HL-60/S4 treated with phorbol 12-myristate 13-acetate at 8.2 ng/mL for 4 days and 3 days (cell line): ENCODE measurements around the gene TMEM63B.
"Not testable (repeated sequence)": the region's sequence is repeated elsewhere in the genome, so short reads cannot be mapped to it uniquely, and the experiment has no call there.

Experiments used
- in situ Hi-C: fragments of 300-500 bp; cut with MboI; formaldehyde crosslinking; loops from 2 replicates; pipeline ENCODE4 v1.15.0; 2022; ENCODE audit warnings: low sequenced_read_pairs

TMEM63B gene

DNA sequence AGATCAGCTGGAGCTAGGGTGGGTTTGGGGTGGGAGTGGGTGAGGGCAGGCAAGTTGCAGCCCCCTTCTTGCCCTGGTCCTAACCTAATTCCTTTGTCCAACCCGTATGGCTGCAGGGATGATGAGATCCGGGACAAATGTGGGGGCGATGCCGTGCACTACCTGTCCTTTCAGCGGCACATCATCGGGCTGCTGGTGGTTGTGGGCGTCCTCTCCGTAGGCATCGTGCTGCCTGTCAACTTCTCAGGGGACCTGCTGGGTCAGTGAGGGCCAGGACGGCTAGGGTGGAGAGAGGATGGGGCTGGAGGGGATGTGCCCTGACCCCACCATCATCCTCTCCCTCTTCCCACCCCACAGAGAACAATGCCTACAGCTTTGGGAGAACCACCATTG, 12.0 kb downstream of the TMEM63B start:
- in situ Hi-C loops: no loop called here

DNA sequence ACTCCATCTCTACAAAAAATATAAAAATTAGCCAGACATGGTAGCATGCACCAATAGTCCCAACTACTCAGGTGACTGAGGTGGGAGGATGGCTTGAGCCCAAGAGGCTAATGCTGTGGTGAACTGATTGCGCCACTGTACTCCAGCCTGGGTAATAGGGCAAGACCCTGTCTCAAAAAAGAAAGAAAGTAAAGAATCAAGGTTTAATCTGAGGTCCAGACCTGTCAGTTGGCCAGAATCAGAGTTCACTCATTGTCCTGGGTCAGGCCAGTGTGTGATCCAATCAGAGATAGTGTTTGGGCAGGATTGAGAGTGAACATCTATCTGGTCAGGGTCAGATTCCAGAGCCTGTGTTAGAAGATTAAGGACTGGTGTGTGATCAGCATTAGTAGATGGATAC, 15.5 kb downstream of the TMEM63B start:
- in situ Hi-C loops: no loop called here

DNA sequence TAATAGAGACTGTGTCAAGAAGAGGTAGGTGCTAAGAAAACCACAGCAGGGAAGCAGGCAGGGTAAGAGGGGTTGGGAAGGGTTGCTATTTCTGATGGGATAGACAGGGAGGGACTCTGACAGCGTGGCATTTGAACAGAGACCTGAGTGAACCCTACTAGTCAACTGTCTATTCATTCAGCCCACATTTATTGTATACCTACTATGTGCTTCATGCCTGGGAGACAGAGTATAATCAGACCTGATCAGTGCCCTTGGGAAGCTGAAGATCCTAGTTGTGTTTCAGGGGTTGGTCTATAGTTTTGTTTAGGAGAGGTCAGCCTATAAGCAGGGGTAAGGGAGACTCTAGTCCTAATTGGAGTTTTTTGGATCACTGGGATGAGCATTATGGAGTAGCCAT, 16.4 kb downstream of the TMEM63B start:
- in situ Hi-C loops: no loop called here

DNA sequence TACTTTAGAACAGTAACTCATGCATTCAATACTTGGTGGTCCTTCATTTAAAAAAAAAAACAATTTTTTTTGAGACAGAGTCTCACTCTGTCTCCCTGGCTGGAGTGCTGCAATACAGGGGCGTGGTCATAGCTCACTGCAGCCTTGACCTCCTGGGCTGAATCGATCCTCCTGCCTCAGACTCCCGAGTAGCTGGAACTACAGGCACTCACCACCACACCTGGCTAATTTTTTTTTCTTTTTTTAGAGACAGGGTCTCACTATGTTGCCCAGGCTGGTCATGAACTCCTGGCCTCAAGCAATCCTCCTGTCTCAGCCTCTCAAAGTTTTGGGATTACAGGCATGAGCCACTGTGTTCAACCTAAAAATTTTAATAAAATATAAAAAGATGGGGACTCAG, 17.2 kb downstream of the TMEM63B start:
- in situ Hi-C loops: not testable (repeated sequence)

DNA sequence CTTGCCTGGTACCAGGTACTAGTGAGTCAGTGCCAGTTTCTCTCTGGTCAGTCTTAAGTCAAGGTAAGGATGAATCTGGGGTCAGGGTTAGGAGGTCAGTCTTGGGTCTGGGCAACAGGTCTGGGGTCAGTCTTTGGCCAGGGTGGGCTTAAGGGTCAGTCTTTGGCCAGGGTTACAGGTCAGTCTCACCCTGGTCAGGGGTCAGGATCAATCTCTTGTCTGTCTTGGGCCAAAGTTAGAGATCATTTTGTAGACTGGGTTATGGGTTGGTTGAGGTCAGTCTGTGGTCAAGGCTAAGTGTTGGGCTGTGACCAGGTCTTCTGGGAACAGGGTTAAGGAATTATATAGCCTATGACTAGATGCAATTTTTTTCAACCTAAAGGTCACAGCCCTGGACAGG, 18.5 kb downstream of the TMEM63B start:
- in situ Hi-C loops: no loop called here

DNA sequence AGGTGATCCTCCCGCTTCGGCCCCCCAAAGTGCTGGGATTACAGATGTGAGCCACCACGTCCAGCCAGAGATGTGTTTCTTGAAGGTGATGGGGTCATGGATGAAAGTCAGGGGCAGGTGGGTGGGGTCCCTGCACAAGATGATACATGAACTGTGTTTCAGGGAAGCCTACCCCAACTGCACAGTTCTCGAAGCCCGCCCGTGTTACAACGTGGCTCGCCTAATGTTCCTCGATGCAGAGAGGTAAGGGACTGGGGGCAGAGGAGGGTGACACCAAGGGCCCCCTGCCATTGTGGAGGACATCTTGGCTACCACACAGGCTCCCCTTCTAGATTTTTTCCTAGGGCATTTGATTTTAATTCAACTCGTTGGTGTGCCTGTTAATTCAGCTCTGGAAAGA, 19.3 kb downstream of the TMEM63B start:
- in situ Hi-C loops: no loop called here

DNA sequence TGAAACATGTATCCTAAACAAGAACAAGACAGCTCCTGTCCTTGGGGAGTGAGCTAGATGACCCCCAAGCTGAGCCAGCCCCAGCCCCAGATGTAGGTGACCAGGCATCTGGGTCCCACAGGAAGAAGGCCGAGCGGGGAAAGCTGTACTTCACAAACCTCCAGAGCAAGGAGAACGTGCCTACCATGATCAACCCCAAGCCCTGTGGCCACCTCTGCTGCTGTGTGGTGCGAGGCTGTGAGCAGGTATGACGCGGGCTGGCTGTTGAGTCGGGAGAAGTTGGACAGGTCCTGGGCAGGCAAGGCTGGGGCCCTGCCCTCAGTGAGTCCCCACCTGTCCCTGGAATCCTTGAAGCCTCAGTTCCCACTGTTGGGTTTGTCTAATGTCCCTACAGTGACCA, 19.9 kb downstream of the TMEM63B start:
- in situ Hi-C loops: no loop called here

DNA sequence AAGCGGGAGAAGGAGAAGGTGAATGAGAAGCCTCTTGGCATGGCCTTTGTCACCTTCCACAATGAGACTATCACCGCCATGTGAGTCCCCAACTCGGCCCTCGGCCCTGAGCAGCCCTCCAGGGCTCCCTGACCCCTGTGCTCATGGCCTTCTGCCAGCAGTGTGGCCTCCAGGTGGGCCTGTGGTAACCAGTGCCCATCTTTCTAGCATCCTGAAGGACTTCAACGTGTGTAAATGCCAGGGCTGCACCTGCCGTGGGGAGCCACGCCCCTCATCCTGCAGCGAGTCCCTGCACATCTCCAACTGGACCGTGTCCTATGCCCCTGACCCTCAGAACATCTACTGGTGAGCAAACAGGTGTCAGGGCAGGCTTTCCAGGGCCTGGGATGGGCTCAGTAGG, 21.0 kb downstream of the TMEM63B start:
- in situ Hi-C loops: no loop called here

DNA sequence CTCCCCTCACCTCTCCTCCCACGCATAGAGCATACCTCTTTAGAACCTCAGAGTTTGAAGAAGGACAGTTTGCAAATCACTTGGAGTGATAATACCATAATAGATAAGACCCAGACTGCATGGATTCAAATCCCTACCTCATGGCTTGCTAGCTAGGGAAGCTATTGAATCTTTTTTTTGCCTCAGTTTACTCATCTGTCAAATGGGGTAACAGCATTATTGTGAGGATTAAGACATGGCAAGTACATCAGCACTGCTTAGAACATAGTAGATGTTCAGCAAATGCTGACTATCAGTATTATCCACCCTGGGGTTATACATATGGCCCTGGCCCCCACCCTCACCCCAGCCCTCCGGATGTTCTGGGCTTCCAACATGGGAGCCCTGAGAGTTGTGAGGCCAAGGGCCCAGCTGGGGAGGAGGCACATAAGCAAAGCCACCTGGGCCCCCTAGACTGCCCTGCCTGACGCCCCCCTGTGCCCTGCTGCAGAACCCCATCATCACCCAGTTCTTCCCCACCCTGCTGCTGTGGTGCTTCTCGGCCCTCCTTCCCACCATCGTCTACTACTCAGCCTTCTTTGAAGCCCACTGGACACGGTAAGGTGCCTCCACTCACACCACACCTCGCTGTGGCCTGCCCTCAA, 22.1 kb downstream of the TMEM63B start:
- in situ Hi-C loops: no loop called here

DNA sequence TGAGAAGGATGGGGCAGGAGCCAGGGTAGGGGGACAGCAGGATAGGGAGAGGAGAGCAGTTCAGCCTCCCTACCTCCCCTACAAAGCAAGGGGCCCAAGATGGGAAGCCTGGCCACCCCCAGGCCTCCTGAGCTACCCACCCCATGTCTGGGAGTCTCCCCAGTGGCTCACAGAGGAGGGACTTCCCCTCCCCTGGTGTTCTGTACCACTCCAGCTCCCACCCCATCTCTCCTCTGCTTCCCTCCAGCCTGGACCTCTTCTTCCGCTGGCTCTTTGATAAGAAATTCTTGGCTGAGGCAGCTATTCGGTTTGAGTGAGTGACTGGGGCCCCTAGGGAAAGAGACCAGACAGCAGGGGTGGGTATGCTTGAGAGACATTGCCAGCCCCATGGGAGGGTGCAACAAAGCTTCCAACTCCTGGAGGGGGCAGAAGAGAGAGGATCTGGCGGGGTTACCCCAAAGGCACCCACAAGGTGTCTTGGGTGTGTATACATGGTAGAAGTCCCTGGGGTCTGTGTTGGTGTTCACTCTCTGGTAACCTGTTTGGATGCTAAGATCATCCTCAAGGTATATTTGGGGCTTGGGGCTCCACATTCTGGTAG, 23.1 kb downstream of the TMEM63B start:
- in situ Hi-C loops: no loop called here

DNA sequence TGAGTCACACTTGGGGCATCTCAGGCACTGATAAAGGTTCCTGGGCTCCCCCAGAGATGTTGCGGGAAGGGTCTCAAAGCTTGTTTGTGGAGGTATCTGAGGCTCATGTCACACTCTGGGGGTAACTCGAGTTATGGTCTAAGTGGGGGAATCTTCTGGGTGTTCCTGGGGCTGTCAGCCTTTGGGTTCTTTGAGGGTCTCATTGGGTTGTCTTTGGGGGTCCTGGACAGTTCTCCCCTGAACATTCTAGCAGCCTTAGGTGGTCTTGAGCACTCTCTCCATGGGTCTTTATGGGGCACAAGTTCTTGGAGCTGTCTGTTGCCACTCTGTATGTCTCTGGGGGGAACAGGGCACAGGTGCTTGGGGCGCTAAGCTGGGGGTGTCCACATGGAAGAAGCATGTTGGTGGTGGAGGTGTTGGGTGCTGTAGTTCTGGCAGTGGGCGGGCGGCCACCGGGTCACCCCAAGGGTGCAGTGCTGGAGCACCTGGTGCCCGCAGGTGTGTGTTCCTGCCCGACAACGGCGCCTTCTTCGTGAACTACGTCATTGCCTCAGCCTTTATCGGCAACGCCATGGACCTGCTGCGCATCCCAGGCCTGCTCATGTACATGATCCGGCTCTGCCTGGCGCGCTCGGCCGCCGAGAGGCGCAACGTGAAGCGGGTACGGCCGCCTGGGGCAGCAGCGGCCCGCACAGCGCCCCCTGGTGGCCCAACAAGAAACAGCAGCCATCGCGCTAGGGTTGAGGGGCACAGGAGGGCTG, 24.2 kb downstream of the TMEM63B start:
- in situ Hi-C loops: no loop called here

DNA sequence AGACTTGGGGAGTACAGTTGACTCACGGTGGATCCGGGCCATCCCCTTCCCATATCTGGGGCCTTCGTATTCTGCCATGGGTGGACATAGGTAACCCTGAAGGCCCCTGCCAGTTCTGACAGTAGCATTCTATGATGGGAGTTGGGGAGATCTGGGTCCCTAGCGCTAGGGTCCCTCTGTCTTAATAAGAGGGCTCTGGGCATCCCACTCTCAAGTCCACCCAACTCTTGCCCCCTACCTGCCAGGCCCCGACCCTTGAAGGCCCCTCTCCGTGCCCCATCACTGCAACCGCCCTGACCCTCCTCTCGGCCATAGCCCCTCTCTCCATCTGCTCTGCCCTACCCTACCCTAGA, 24.7 kb downstream of the TMEM63B start:
- in situ Hi-C loops: no loop called here

DNA sequence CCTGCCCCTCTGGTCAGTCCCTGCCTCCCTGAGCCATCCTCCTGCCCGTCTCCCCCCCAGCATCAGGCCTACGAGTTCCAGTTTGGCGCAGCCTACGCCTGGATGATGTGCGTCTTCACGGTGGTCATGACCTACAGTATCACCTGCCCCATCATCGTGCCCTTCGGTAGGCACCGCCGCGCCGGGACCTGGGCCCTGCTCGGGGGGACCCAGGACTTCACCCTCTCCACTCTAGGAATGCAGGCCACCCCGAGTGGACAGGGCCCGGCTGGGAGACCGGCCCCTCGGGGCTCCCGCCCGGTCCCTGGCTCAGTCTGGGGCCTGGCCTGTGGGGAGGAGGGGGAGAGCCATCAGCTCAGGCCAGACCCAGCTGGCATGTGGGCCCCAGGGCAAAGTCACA, 25.2 kb downstream of the TMEM63B start:
- in situ Hi-C loops: no loop called here

DNA sequence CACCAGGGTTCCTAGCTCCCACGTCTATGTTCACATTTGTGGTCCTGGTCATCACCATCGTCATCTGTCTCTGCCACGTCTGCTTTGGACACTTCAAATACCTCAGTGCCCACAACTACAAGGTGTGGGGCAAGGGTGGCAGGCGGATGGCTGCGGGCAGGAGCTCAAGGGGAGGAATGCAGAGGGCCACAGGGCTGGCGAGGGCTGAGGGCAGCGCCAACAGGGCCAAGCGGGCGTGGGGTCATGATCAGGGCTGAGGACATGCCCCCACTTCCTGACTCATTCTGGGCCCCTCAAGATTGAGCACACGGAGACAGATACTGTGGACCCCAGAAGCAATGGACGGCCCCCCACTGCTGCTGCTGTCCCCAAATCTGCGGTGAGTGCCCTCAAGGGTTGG, 26.7 kb downstream of the TMEM63B start:
- in situ Hi-C loops: no loop called here

DNA sequence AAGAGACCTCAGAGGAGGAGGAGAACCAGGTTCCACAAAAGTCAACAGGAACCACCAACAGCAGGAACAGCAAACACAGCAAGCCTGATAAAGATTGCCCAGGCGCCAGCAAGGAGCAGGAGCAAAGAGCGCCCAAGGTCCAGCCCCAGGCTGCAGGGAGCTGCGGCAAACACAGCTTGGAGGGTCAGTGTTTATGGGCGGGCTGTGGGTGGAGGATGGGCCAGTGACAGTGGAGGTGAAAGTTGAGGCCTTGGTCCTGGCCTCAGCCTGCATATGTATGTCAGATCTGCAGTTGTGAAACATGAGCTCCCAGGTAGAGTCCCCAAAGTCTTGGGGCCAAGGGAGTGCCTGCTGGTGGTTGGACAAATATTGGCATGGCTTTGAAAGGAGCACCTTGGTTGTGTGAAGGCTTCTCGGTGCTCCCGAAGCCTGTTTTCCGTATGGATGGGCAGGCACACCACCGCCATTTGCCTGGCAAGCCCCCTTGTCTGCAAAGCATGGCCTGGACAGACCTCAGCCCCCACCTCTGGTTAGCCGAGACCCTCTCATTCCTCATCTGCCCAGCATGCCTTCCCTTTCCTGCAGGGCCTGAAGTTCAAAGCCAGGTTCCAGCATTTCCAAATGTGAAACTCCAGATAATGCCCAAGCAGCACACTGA, 29.3 kb downstream of the TMEM63B start:
- in situ Hi-C loops: no loop called here

DNA sequence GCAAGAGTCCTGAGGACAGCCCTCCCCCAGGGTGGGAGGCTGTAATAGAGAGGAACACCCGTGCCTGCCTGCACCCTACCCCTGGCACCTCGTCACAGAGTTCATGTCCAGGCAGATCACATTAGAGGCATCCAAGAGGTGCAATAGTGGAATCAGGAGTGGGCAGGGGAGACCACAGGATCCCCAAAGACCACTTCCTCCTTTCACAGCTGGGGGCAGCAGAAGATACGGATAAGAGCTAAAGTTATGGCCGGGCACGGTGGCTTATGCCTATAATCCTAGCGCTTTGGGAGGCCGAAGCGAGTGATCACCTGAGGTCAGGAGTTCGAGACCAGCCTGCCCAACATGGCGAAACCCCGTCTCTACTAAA, 29.8 kb downstream of the TMEM63B start:
- in situ Hi-C loops: no loop called here

DNA sequence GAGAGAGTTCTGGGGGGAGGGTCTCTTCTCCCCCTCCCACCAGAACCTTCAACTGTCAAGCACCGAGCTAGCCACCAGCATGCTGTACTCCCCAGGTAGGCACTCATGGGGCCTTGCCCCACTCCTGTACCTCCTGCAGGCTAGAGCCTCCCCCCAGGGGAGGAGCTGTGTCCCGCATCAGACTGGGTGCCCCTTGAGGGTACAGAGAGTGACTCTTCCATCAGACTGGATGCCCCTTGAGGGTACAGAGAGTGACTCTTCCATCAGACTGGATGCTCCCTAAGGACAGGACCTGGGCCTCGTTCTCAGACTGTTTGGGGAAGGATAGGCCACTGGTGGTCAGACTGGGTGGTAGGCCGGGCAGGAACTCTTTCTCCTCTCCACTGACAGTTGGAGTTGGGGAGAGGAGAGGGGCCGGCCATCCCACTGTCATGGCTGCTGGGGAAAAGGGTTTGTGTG, 31.4 kb downstream of the TMEM63B start, which contains the start of gene CAPN11:
TSS of gene CAPN11 (plus strand) at position 51 of the 459 bp plus-strand sequence. CDS start at position 80, 29 bp downstream.
- in situ Hi-C loops: no loop called here

DNA sequence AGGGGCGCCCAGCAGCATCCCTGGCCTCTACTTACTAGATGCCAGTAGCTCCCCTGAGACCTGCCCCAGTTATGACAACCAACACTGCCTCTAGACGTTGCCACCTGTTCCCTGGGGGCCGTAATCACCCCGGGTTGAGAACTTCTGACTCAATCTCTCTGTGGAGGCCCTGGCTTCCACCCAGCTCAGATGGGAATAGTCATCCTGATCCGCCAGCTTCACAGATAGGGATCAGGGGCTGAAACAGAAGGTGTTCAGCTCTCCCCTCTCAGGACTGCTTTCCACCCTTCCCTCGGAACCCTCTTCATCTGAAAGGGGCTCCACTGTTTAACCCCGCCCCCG, 34.6 kb downstream of the TMEM63B start:
- in situ Hi-C loops: no loop called here

DNA sequence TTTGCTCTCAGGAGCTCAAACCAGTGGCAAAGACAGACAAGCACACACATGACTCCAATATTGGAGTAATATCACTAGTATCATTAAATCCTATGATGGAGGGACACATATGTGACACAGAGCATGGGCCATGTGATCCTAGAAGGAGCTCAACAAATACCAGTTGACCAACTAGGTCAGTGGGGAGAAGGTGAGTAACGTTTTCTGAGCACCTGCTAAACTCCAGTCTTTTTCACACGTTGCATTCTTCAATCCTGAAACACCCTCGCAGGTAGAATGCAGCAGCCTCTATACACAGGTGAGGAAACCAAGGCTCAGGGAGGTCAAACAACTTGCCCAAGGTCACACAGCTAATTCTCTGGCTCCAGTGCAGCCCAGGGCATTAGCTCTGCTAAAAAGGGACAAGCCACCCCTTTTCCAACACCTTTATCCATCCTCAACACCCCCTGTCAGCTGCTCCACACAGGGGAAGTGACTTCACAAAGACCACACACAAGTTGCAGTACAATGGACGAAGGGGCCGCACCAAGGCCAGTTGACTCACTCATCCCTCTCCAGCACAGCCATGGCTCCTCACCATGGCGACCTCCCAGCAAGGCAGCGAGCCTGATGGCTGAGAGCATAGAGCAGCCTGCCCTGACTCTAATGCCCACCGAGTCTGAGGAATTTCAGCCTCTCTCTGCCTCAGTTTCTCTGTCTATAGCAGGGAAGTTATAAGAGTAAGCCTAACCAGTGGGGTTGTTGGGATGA, 35.7 kb downstream of the TMEM63B start:
- in situ Hi-C loops: no loop called here

DNA sequence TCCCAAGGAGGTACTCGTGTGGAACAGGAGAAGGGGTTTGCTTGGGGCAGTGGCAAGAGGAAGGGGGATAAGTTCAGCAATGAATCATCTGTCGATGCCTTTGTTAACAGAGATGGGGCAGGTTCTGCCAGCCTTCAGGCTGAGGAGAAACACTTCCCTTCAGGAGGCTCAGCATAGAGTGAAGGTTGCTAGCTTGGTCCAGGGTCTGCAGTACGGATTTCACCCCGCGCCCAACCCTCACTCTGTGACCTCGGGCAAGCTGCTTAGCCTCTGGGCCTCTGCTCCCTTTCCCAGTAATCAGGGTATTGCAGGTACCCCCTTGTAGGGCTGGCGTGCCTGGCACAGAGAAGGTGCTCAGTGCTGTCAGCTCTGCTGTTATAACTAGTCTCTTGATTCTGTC, 38.8 kb downstream of the TMEM63B start:
- in situ Hi-C loops: no loop called here

DNA sequence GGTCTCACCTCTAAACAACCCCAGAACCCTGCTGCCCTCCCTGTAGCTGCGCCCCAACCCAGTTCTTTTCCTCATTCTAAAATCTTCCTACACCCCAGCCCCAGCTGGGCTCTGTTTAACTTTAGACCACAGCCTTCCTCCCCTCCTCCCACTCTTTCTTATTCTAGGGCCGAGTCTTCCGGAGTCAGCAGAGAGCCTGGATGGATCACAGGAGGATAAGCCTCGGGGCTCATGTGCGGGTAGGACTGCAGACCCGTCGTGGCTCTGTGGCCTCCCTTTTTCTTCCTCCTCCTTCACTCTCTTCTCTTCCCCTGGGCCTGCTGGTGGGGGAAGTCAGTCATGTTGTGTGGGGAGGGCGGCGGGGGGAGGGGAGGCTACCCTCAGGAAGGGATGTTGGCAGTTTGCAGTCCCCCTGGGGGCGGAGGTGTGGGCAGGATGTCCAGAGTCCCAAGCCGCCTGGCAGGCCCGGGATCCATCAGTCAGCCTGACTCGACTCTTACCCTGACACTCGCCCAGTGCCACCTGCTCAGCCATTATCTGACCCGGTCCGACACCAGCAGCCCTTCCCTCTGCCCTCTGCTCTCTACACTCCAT, 39.3 kb downstream of the TMEM63B start:
- in situ Hi-C loops: no loop called here
